ENCODE measurements around the gene MEX3D.

DNA sequence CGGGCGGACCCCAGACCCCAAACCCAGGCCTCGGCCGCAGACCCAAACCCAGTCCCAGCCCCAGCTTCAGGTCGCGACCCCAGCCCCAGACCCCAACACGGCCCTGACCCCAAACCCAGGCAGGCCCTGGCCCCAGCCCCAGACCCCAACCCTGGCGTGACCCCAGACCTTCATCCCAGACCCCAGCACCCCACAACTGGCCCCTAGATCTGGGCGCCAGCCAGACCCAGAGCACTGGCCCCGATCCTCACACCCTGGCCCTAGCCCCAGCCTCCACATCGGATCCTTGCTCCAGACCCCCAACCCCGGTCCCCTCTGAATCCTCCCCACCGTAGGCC lies 17.1 kb upstream of the MEX3D start:
- TF ChIP-seq, protein P1, sequence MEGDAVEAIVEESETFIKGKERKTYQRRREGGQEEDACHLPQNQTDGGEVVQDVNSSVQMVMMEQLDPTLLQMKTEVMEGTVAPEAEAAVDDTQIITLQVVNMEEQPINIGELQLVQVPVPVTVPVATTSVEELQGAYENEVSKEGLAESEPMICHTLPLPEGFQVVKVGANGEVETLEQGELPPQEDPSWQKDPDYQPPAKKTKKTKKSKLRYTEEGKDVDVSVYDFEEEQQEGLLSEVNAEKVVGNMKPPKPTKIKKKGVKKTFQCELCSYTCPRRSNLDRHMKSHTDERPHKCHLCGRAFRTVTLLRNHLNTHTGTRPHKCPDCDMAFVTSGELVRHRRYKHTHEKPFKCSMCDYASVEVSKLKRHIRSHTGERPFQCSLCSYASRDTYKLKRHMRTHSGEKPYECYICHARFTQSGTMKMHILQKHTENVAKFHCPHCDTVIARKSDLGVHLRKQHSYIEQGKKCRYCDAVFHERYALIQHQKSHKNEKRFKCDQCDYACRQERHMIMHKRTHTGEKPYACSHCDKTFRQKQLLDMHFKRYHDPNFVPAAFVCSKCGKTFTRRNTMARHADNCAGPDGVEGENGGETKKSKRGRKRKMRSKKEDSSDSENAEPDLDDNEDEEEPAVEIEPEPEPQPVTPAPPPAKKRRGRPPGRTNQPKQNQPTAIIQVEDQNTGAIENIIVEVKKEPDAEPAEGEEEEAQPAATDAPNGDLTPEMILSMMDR (conservative IDR thresholded peaks at IDR 0.05 in 1 of 2, IDR thresholded peaks at IDR 0.05 in 1 of 2; ENCODE audit: low read depth in 1 of 2, low read length in 2 of 2) = no peak
- no peak for TF ChIP-seq EZH2 (IDR thresholded peaks at IDR 0.05; ENCODE audit: low read length, missing control alignments)

All from fibroblast of lung (primary cell).